ENCODE measurements around the gene TCHHL1. TPM values are rescaled to one million over a fixed set of nuclear protein-coding genes. Genes with fewer than 3 reads are reported as not detected.

TCHHL1 gene
- total RNA-seq, 1 donor from 2014 or later, result not detected

GRCh38 chr1:152071123-152071522 lies 17.7 kb downstream of the TCHHL1 start:
- H3K9me3 ChIP-seq, result no peaks in the 10 kb centered on the region
- H3K4me3 ChIP-seq, result no peak overlapping the region
- H3K27me3 ChIP-seq, result no peaks in the 10 kb centered on the region
- DNase-seq (ENCODE audit: extremely low spot score in 2 of 2), result no peak
- H3K27ac ChIP-seq, result no peak overlapping the region
- no peaks in the 10 kb centered on the region for H3K4me1 ChIP-seq
- H3K36me3 ChIP-seq, result no peaks in the 10 kb centered on the region
- intact Hi-C loops (cut with DNase I), result no loop called here
- no peak for TF ChIP-seq POLR2A (IDR thresholded peaks at IDR 0.05)

GRCh38 chr1:152067929-152068328 lies 20.9 kb downstream of the TCHHL1 start:
- Histone ChIP-seq H3K36me3 (no peaks in the 10 kb centered on the region), H3K27me3 (no peaks in the 10 kb centered on the region), H3K9me3 (no peaks in the 10 kb centered on the region), H3K4me3 (no peak overlapping the region), H3K4me1 (no peaks in the 10 kb centered on the region), H3K27ac (no peak overlapping the region)
- TF ChIP-seq POLR2AphosphoS5 (IDR thresholded peaks at IDR 0.05; ENCODE audit: insufficient read depth in 1 of 2, low read depth in 1 of 2) (no peak), CTCF (IDR thresholded peaks at IDR 0.05) (no peak), POLR2A (IDR thresholded peaks at IDR 0.05) (no peak)
- no peak for DNase-seq (ENCODE audit: extremely low spot score in 2 of 2)
- intact Hi-C loops (cut with DNase I), result loop anchor here (10.0 kb wide), 1 partner anchor 97 kb away; no protein-coding TSS in a partner anchor

GRCh38 chr1:152067150-152067549 lies 21.7 kb downstream of the TCHHL1 start:
- intact Hi-C loops (cut with DNase I), result loop anchor here (10.0 kb wide), 1 partner anchor 98 kb away; no protein-coding TSS in a partner anchor
- Histone ChIP-seq H3K4me3 (no peak overlapping the region), H3K27ac (no peak overlapping the region), H3K27me3 (no peaks in the 10 kb centered on the region), H3K36me3 (no peaks in the 10 kb centered on the region), H3K4me1 (no peaks in the 10 kb centered on the region), H3K9me3 (no peaks in the 10 kb centered on the region)
- TF ChIP-seq POLR2A (IDR thresholded peaks at IDR 0.05) (no peak), CTCF (IDR thresholded peaks at IDR 0.05) (no peak), POLR2AphosphoS5 (IDR thresholded peaks at IDR 0.05; ENCODE audit: insufficient read depth in 1 of 2, low read depth in 1 of 2) (no peak)
- DNase-seq (ENCODE audit: extremely low spot score in 2 of 2), result no peak

GRCh38 chr1:152061952-152062351 lies 26.9 kb downstream of the TCHHL1 start:
- intact Hi-C loops (cut with DNase I), result loop anchor here (10.0 kb wide), 1 partner anchor 103 kb away; no protein-coding TSS in a partner anchor

GRCh38 chr1:152053375-152053774 lies 35.5 kb downstream of the TCHHL1 start:
- Histone ChIP-seq H3K36me3 (no peaks in the 10 kb centered on the region), H3K27me3 (no peaks in the 10 kb centered on the region), H3K27ac (no peak overlapping the region), H3K4me1 (peaks cover 17% of the 10 kb centered on the region), H3K4me3 (no peak overlapping the region), H3K9me3 (no peaks in the 10 kb centered on the region)
- intact Hi-C loops (cut with DNase I), result loop anchor here (10.0 kb wide), 1 partner anchor 131 kb away; no protein-coding TSS in a partner anchor
- DNase-seq (ENCODE audit: extremely low spot score in 2 of 2), result peak in 1 of 2 donors; percentile 77
- no peak for TF ChIP-seq POLR2A (IDR thresholded peaks at IDR 0.05)
- TF ChIP-seq CTCF (IDR thresholded peaks at IDR 0.05), result no peak
- TF ChIP-seq POLR2AphosphoS5 (IDR thresholded peaks at IDR 0.05; ENCODE audit: insufficient read depth in 1 of 2, low read depth in 1 of 2), result no peak

More at GRCh38 chr1:152061952-152062351, 26.9 kb downstream of the TCHHL1 start:
- TF ChIP-seq POLR2A (IDR thresholded peaks at IDR 0.05) (no peak), CTCF (IDR thresholded peaks at IDR 0.05) (no peak), POLR2AphosphoS5 (IDR thresholded peaks at IDR 0.05; ENCODE audit: insufficient read depth in 1 of 2, low read depth in 1 of 2) (no peak)
- H3K9me3 ChIP-seq, result no peaks in the 10 kb centered on the region
- H3K36me3 ChIP-seq, result no peaks in the 10 kb centered on the region
- DNase-seq (ENCODE audit: extremely low spot score in 2 of 2), result no peak
- no peaks in the 10 kb centered on the region for H3K4me1 ChIP-seq
- H3K27ac ChIP-seq, result no peak overlapping the region
- no peaks in the 10 kb centered on the region for H3K27me3 ChIP-seq
- H3K4me3 ChIP-seq, result no peak overlapping the region

Data from vagina (tissue), 2 donors.